ENCODE measurements around the gene PTH2R.
"Not testable (repeated sequence)": the region's sequence is repeated elsewhere in the genome, so short reads cannot be mapped to it uniquely, and the experiment has no call there.

PTH2R gene, protein sequence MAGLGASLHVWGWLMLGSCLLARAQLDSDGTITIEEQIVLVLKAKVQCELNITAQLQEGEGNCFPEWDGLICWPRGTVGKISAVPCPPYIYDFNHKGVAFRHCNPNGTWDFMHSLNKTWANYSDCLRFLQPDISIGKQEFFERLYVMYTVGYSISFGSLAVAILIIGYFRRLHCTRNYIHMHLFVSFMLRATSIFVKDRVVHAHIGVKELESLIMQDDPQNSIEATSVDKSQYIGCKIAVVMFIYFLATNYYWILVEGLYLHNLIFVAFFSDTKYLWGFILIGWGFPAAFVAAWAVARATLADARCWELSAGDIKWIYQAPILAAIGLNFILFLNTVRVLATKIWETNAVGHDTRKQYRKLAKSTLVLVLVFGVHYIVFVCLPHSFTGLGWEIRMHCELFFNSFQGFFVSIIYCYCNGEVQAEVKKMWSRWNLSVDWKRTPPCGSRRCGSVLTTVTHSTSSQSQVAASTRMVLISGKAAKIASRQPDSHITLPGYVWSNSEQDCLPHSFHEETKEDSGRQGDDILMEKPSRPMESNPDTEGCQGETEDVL

DNA sequence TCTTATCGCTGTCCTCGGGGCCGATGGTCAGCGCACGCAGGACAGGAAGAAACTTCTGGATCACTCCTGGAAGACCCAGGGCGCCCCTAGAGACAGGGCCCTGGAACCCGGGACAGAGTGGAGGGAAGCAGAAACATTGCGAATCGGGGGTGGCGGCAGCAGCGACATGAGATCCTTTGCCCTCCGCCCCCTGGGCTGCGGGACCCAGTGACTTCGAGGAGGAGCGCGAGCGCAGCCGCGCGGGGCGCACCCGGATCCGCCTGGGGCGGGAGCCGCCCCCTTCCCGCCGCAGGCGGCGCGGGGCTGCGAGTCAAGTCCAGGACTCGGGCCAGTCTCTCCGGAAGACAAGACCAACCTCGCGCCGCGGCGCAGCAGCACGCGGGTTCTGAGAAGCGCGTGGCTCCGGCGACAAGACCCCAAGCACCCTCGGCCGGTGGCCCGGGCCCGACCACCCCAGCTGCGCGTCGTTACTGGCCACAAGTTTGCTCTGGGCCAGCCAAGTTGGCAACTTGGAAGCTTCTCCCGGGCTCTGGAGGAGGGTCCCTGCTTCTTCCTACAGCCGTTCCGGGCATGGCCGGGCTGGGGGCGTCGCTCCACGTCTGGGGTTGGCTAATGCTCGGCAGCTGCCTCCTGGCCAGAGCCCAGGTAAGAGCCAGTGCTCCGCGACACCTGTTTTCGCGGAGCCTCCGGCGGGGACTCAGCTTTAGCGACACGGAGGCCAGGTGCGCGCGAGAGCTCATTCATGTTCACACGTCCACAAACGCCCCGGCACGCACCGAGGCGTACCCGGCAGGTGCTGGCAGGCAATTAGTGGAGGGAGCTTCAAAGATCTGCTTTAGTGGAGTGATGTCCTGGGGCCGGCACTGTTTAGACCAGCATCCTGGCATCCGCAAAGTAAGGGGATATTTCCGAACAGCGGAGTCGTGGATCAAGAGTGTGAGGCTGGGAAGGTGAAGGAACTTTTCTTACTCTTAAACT, at the start of gene PTH2R:
TSS of gene PTH2R (plus strand) at position 319 of the 978 bp plus-strand sequence. CDS start at position 571, 252 bp downstream.
- DNase-seq (ENCODE audit: low spot score) = no peak

DNA sequence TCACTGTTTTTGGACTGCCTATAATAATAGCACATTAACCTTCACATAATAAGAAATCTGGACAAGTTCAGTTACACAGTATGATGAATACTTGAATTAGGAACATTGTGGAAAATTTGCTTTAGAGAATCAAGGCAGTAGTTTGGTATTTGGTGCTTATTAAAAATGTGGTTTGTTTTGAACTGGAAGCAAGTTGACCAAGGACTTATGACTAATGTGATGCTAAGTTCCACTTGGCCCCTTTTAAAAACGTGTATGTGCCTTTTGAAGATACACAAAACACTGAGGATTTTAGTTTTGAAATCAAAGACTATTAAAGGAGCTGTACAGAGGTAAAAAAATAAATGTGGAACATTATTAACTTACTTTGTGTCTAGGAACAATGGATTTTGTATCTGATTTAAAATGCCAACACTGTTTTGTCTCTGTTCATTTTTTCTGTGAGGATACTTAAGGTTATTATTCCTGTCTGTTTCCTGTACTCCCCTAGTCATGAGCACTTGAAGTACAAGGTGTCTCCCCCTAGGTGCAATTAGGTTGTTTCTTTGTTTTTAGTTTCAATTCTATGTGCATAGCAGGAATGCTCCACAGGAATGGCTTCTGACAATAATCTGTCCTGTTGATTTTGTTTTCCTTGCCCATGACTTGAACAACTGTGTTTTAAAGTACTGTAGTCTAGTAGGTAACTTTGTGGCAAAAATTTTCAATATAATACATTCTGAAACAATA, 49.6 kb upstream of the PTH2R start:
- DNase-seq (ENCODE audit: low spot score) = no peak

DNA sequence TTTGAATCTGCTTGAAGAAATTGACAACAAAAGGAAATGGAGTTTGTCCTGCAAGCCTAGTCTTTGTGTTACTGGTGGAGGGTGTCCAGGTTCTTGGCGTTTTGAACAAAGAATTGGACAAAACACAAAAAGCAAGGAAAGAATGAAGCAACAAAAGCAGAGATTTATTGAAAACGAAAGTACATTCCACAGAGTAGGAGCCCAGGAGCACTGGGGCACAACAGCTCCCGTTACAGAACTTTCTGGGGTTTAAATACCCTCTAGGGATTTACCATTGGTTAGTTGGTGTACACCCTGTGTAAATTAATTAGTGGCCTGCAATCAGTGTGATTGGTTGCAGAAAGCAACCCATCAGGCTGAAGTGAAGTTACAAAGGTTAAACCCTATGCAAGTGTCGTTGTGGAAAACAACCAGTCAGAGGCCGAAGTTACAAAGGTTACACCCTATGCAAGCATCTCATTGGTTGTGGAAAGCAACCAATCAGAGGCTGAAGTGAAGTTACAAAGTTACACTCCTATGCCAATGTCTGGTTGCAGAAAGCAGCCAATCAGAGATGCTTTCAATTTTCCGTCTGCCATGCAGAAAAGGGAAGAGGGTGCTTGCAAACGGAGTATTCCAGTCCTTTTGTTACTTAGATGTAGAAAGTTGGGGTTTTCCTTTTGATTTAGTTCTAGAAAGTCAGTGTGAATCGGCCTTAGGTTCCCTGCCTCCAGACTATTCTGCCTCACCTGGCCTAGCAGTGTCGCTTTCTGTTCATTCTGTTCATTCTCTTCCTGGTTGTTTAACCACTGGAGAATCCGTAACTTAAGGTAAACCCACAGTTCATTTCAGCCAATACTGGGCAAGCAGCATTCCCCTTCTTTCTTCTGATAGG, 47.6 kb upstream of the PTH2R start:
- no peak for DNase-seq (ENCODE audit: low spot score)

DNA sequence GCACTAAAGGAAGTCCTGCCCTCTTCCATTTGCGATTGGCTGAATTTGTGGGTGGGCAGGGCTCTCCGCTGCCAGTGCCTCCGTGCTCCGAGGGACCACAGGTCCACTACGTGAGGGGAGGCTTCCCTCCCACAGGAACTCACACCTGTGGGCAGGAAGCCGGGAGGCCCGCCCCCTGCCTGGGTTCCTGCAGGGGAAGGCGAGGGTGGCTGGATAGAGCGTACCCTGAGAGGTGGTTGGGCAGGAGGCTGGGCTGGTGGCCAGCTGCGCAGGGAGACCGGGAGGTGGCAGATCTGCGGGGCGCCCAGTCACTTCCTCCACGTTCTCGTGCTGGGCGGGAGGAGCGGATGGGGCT, 47.0 kb upstream of the PTH2R start:
- no peak for DNase-seq (ENCODE audit: low spot score)

DNA sequence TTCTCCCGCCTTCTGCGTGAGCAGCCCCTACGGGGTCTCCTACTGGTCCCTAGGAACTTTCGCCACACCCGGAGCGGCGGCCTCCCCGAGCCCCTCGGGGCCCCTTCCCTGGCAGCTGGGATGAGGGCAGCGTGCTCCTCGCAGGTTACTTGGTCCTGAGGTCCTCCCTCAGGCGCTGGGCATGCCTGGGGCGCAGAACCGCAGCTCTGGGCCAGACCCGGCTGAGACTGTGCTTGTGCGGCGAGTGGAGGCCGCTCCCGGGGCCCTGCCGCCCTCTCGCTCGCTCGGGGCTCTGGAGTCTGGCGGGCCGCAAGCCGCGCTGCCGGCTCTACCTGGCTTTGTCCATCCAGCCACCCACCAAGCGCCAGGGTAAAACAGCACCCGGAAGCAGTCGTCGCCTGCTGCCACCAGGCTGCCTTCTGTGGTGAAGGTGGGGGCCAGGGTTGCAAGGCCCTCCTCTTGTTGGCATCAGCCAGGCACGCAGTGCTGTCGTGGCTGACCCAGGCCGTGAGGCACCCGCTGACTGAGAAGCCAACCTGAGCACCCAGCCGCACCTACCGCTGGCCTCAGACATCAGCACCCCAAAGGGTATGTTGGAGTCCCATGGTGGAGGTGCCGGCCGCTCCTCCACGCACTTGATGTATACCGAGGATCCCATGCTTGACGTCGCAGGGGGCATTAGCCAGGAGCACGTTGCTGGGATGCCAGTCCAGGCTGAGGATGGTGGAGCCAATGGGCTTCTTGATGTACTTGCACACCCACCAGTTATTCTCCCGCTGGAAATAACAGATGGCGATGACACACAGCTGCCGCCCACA, 46.1 kb upstream of the PTH2R start:
- no peak for DNase-seq (ENCODE audit: low spot score)

DNA sequence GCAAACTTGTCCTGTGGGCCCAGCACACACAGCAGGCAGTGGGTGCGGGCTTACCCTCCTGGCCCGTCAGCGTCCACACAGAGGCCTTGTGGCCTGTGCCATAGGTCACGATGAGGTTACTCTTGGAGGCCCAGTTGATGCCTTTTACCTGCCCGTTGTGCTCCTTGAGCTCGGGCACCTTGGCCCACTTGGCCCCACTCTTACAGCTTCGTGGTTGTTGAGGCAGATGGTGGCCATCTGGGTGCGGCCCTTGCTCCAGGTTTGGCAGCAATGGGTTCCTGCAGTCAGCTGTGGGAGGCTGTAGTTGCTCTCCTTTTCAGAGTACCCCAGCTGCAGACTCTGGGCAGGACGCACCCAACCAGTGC, 45.5 kb upstream of the PTH2R start:
- DNase-seq (ENCODE audit: low spot score) = no peak

DNA sequence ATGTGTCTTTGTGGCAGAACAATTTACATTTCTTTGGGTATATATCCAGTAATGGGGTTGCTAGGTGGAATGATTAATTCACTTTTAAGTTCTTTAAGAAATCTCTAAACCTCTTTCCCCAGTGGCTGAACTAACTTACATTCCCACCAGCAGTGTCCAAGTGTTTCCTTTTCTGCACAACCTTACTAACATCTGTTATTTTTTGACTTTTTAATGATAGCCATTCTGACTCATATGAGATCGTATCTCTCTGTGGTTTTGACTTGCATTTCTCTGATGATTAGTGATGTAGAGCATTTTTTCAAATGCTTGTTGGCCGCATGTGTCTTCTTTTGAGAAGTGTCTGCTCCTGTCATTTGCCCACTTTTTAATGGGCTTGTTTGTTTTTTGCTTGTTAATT, 43.1 kb upstream of the PTH2R start:
- DNase-seq (ENCODE audit: low spot score) = peak; percentile 43

DNA sequence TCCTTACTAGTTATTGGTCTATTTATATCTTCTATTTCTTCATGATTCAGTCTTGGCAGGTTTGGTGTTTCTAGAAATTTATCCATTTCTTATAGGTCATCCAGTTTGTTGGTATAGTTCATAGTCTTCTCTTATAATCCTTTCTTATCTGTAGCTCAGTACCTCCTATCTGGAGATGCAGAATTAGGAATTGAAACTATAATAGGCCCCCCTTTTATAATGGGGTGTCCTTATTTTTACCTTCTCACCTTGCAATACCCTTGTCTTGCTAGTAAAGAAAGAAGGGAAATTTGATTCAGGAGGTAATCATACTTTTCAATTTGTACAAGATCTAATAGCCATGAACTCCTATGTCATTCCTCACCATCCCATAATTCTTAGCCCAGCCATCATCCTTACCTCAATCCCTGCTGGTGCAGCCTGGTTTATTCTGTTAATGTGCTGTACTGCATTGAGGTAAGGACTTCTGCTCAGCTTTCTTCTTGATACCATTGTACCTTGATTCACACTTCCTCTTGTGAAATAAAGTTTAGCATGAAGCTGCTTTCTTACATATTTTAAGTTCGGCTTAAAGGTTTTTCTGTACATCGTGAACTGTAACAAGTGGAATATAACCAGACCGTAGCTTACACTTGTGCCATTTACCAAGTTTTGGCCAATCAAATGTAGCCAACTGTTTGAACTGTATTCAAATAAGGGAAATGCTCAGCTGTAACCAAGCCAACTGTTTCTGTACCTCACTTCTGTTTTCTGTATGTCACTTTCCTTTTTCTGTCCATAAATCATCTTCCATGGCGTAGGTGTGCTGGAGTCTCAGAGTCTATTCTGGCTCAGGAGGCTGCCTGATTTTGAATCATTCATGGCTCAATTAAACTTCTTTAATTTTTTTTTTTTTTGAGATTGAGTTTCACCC, 40.1 kb upstream of the PTH2R start:
- DNase-seq (ENCODE audit: low spot score) = no peak

DNA sequence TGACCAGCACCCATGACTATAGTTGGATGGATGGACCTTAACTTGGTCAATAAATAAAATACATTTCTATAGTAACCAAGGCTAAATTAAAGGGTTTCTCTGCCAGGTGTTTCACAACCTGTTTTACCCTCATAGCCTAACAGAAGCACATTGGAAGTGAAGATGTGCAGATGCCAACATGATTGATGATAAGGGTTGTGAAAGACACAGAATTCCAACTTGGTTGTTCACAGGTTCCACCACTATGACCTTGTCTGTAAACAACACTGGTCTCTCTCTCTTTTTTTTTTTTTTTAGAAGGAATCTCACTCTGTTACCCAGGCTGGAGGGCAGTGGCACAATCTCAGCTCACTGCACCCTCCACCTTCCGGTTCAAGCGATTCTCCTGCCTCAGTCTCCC, 37.5 kb upstream of the PTH2R start:
- DNase-seq (ENCODE audit: low spot score) = no peak

DNA sequence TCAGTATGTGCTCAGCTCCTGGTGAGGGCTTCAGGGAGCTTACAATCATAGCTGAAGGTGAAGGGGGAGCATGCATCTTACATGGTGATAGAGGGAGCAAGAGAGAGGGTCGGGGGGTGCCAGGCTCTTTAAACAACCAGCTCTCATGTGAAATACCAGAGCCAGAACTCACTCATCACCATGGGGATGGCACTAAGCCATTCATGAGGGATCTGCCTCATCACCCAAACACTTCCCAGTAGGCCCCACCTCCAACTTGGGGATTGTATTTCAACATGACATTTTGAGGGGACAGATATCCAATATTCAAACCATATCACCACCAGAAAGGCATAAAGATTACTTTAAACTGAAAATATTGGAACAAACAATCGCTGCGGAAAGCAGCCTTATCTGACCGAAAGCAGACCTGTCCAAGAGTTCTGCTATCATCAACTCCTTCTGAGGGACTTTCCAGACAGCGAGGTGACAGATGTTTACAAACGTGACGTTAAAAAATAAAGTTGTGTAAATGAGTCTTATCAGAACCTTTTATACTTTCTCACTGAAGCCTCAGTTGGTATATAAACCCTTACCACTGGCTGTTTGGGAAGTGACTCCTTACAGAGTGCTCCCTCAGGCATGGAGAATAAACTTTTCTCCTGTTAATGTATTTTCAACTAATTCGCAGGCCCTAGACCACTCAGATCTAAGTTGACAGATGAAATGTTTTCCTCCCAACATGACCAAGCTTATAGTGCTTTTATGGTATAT, 35.5 kb upstream of the PTH2R start:
- no peak for DNase-seq (ENCODE audit: low spot score)

DNA sequence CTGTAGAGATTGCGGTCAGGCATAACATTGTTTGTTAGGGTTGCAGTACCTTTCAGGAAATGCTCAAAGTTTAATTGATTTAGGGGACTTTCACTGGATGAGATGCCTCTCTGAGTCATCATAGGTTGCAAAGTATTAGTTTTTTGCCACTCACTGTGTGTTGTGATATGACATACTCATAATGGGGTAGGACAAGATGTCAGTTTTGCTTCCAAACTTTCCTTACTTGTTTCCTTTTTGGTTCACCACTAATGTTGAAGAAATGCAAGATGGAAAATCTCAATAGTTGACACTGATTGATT, 35.0 kb upstream of the PTH2R start:
- no peak for DNase-seq (ENCODE audit: low spot score)

DNA sequence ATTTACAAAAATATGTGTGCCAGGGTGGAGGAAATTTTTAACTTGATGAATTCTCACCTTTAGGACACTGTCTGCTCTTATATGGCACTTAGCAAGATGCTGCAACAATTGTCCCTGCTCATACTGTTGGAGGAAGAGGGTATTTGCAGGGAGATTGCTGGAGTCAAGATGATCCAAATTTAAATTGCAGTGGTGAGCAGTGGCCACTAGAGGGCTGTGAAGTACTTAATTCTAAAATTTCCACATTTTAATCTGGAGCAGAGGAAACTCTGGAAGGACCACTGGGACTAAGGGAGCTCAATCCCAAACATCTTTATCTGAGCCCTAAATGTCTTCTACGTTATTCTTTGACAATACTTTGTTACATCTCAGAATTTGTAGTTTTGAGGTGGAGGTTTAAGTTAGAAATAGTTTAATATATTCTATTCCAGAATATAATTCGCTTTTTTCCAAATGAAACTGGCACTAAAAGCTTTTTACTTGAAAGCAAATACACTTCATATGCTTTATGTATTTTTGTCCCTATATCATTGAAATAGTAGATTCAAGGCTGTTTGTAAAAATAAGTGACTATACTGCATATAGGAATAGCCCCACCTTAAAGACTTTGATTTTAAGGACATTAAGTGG, 33.0 kb upstream of the PTH2R start:
- peak; percentile 53 for DNase-seq (ENCODE audit: low spot score)

DNA sequence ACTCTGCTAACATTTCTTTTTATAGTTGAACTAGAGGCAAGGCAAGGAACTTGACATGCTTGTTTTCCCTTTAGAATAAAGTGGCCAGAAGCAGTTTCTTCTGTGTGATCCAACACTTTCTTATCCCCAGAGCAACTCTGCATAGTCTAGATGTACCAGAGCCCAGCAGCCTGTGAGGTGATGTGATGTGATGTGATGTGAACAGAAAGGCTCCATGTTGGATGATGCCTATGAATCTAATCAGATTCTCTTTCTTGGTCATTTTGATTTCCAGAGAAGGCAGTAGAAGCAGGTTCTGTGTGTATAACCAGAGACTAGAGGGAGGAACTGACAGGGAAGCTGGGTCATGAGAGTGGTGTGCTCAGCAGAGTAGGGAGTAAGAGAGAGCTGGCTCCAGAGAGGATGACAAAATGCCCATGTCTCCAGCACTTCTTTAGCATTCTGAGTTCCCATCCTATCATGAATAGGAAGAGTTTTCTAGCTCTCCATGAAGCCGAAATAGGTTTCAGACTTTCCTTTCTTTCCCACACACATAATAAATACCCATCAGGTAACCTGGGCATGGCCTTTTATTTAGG, 31.0 kb upstream of the PTH2R start:
- no peak for DNase-seq (ENCODE audit: low spot score)

DNA sequence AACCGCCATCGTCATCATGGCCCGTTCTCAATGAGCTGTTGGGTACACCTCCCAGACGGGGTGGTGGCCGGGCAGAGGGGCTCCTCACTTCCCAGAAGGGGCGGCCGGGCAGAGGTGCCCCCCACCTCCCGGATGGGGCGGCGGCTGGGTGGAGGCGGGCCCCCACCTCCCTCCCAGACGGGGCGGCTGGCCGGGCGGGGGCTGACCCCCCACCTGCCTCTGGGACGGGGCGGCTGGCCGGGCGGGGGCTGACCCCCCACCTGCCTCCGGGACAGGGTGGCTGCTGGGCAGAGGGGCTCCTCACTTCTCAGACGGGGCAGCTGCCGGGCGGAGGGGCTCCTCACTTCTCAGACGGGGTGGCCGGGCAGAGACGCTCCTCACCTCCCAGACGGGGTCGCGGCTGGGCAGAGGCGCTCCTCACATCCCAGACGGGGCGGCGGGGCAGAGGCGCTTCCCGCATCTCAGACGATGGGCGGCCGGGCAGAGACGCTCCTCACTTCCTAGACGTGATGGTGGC, 29.2 kb upstream of the PTH2R start:
- not testable (repeated sequence) for DNase-seq (ENCODE audit: low spot score)

DNA sequence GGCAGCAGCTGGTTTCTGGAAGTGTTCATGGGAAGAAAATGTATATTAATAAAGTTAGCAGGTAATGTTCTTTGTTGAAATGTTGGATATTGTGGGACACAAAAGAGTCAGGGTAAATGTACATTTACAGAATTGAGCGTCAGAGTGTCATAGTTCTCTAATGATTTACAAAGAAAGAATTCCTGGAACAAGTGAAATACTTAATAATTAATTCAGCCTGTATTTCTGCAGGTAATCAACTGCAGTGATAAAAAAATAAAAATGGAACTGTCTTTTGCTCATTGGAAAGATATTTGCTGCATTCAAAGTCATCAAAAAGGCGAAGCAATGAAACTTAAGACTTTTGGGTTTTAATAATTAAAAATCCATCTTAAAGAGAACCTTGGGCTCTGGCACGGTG, 27.4 kb upstream of the PTH2R start:
- no peak for DNase-seq (ENCODE audit: low spot score)

DNA sequence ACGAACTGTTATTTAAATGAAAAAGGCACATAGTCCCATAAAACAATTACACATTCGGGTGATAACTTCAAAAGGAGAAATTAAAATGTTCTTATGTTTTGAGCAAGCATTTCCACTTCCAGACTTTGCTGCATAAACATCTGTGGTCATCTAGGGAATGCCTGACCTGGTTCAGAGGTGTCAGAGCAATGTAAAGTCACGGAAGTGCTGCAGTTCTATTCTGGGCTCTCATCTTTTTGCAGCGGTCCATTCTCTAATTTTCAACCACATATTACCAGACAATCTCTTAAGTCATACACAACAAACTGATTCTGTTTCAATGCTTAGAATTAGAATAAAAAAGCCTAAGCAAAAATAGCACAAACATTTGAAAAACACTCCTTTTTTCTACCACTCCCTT, 22.0 kb upstream of the PTH2R start:
- no peak for DNase-seq (ENCODE audit: low spot score)

DNA sequence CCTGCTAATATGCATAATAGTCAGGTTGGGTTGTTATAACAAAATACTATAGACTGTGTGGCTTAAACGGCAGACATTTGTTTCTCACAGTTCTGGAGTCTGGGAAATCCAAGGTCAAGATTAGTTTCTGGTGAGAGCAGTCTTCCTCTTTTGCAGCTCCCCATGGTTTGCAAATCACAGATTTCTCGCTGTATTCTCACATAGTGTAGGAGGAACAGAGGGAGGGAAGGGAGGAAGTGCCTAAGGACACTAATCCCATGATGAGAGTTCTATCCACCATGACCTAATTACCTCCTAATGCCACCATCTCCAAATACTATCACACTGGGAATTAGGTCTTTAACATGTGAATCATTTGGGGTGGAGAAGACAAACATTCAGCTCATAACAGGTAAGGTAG, 20.1 kb upstream of the PTH2R start:
- DNase-seq (ENCODE audit: low spot score) = no peak

DNA sequence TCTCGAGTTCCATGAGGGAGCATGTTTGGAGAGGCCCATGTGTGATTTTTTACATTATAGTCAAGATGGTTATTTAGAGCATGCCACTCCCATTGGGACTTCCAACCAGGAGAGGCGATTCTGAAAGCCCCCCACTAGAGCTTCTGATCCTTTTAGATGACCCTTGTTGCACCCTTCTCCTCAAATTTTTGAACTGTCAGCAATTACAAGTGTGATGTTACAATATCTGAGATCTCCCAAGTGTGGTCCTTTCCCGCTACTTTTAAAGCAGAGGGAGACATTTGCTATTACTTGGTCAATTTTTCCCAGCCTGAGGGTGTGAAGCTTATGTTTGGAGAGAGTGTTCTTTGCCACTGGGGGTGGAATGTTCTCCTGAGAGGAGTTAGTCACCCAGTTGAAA, 16.7 kb upstream of the PTH2R start:
- DNase-seq (ENCODE audit: low spot score) = no peak

Data from hepatic stellate cell (primary cell).